H1 (cell line): Measurements from ENCODE around the gene CYRIA. TPM values are rescaled to one million over a fixed set of nuclear protein-coding genes. Genes with fewer than 3 reads are reported as not detected.

Experiments used
- CHD7 ChIP-seq: fragments of 300-600 bp; sonication (generic); IDR thresholded peaks from 2 replicates; pipeline ENCODE4 v1.7.1; 2012; ENCODE audit warnings: low read length, moderate library complexity, mild to moderate bottlenecking, inconsistent platforms; ENCODE audit not compliant: insufficient replicate concordance
- CREB1 ChIP-seq: IDR thresholded peaks from 2 replicates; pipeline ENCODE4 v1.6.1; 2012; ENCODE audit warnings: inconsistent platforms
- FOSL1 ChIP-seq: IDR thresholded peaks from 2 replicates; pipeline ENCODE4 v1.6.1; 2011; ENCODE audit warnings: mild to moderate bottlenecking, low read depth, low read length, moderate library complexity; ENCODE audit not compliant: insufficient read depth
- GABPA ChIP-seq: IDR thresholded peaks from 2 replicates; pipeline ENCODE4 v1.6.1; 2011; ENCODE audit warnings: mild to moderate bottlenecking, low read length, moderate library complexity, borderline replicate concordance; ENCODE audit not compliant: insufficient read depth
- POLR2AphosphoS5 ChIP-seq: IDR thresholded peaks from 2 replicates; pipeline ENCODE4 v1.6.1; 2011; ENCODE audit warnings: low read depth, low read length
- SAP30 ChIP-seq: fragments of 300-600 bp; sonication (generic); IDR thresholded peaks from 2 replicates; pipeline ENCODE4 v1.7.1; 2012; ENCODE audit warnings: low read length, moderate library complexity, mild to moderate bottlenecking, inconsistent platforms; ENCODE audit not compliant: insufficient read depth, insufficient replicate concordance
- TBP ChIP-seq: IDR thresholded peaks from 2 replicates; pipeline ENCODE4 v1.6.1; 2011; ENCODE audit warnings: low read depth, low read length, improper control_type of control experiment
- polyA plus RNA-seq, 7 experiments: library from polyadenylated mRNA; depleted of rRNA in 3 of 7; stranded (reverse) in 5 of 7; unstranded in 2 of 7; fragments of >200 nt in 5 of 7; fragments of 200-250 nt in 2 of 7; gene quantifications; 1 replicate in 5 of 7; 2 replicates in 1 of 7; 4 replicates in 1 of 7; pipeline versions ENCODE4 v1.2.1 to v1.2.3, GENCODE V29; 2011 to 2013; ENCODE audit warnings: missing spikeins in 2 of 7, mixed read lengths in 2 of 7
- total RNA-seq: library from RNA; stranded (reverse); fragmentation: NEBNext Ultra II Directional; extraction: Animal tissue kit (Norgen Biotek cat#: 25700); gene quantifications from 2 replicates; pipeline ENCODE4 v1.2.1, GENCODE V29; 2021
- TF ChIP-seq, protein P1 (sequence below): IDR thresholded peaks from 2 replicates; pipeline ENCODE4 v1.6.1; 2012; ENCODE audit warnings: inconsistent platforms

The CYRIA gene
- total and polyA plus RNA-seq, 2 of the 8 experiments (the other 6 are each of a cell fraction or from before 2014, with no cell fraction given), result 1.5 to 9.8 TPM

- TF ChIP-seq, protein P1, sequence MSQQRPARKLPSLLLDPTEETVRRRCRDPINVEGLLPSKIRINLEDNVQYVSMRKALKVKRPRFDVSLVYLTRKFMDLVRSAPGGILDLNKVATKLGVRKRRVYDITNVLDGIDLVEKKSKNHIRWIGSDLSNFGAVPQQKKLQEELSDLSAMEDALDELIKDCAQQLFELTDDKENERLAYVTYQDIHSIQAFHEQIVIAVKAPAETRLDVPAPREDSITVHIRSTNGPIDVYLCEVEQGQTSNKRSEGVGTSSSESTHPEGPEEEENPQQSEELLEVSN, result no peak
- TF ChIP-seq TBP (no peak), POLR2AphosphoS5 (no peak), FOSL1 (no peak), SAP30 (no peak), CREB1 (no peak), GABPA (no peak), CHD7 (no peak)
Measured at GRCh38 chr2:16623031-16623430, 42.6 kb downstream of the CYRIA start (continued).
